ENCODE data around the gene HJURP.

DNA sequence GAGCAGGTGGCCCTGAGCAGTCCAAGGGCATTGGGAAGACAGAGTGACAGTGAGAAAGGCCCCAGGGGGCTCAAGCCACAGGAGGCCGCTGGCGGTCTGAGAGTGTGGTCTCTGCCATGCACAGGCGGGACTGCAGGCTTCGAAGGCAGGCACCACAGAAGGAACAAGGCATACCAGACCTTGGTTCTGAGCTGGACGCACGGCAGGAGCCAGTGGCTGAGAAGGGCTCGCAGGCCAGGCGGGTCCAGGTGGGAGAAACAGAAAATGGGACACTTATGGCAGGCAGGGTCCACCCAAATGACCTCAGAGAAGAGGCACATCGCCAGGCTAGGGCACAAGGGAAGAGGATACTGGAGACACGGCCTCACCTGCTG, 14.9 kb downstream of the HJURP start:
- TF ChIP-seq ESRRG (CRISPR knock-in tag; IDR thresholded peaks at IDR 0.05) (no peak), ZNF70 (CRISPR knock-in tag; IDR thresholded peaks at IDR 0.05) (no peak), ZFP30 (CRISPR knock-in tag; IDR thresholded peaks at IDR 0.05) (no peak), RARB (CRISPR knock-in tag; IDR thresholded peaks at IDR 0.05) (no peak), ZFP3 (CRISPR knock-in tag; IDR thresholded peaks at IDR 0.05) (no peak), PPARA (CRISPR knock-in tag; IDR thresholded peaks at IDR 0.05; ENCODE audit: borderline replicate concordance) (no peak), ZC3H10 (CRISPR knock-in tag; IDR thresholded peaks at IDR 0.05) (no peak)
- TF ChIP-seq, protein P1, sequence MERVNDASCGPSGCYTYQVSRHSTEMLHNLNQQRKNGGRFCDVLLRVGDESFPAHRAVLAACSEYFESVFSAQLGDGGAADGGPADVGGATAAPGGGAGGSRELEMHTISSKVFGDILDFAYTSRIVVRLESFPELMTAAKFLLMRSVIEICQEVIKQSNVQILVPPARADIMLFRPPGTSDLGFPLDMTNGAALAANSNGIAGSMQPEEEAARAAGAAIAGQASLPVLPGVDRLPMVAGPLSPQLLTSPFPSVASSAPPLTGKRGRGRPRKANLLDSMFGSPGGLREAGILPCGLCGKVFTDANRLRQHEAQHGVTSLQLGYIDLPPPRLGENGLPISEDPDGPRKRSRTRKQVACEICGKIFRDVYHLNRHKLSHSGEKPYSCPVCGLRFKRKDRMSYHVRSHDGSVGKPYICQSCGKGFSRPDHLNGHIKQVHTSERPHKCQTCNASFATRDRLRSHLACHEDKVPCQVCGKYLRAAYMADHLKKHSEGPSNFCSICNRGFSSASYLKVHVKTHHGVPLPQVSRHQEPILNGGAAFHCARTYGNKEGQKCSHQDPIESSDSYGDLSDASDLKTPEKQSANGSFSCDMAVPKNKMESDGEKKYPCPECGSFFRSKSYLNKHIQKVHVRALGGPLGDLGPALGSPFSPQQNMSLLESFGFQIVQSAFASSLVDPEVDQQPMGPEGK (CRISPR knock-in tag; IDR thresholded peaks at IDR 0.05; ENCODE audit: borderline replicate concordance), result no peak

Data from SK-N-SH treated with all-trans-retinoic acid at 6 μM for 48 hours (cell line).